NCI-H2081 treated with DMSO at 0.1 percent for 48 hours (cell line): ENCODE results near the gene WAPL.

ENCODE experiments used
- DNase-seq: peaks from one replicate; lab custom pipeline; 2025; lab: John Stamatoyannopoulos, UW

The WAPL gene

GRCh38 chr10:86524225-86524962, 2.8 kb upstream of the WAPL start:
- DNase-seq = no peak

GRCh38 chr10:86523348-86523747, 1.8 kb upstream of the WAPL start:
- no peak for DNase-seq

GRCh38 chr10:86522510-86522855, 891 bp upstream of the WAPL start:
- DNase-seq = no peak

GRCh38 chr10:86520871-86521677, 518 bp downstream of the WAPL start:
- DNase-seq = no peak

- no peak for DNase-seq
These were observed 2.8 kb downstream of the WAPL start for GRCh38 chr10:86518781-86519180.

- DNase-seq = no peak
These were observed 9.5 kb downstream of the WAPL start for GRCh38 chr10:86512137-86512536.

GRCh38 chr10:86511027-86511865, 10.3 kb downstream of the WAPL start:
- DNase-seq = no peak

- no peak for DNase-seq
These were observed 12.4 kb downstream of the WAPL start for GRCh38 chr10:86509145-86509544.

- DNase-seq = no peak
These were observed 13.4 kb downstream of the WAPL start for GRCh38 chr10:86508217-86508616.

- no peak for DNase-seq
These were observed 15.1 kb downstream of the WAPL start for GRCh38 chr10:86506499-86506898.

GRCh38 chr10:86506062-86506461, 15.5 kb downstream of the WAPL start:
- no peak for DNase-seq

- no peak for DNase-seq
These were observed 17.1 kb downstream of the WAPL start for GRCh38 chr10:86504510-86504909.

- no peak for DNase-seq
These were observed 20.7 kb downstream of the WAPL start for GRCh38 chr10:86500846-86501245.

GRCh38 chr10:86498598-86498997, 23.0 kb downstream of the WAPL start:
- DNase-seq = no peak

GRCh38 chr10:86497621-86498020, 24.0 kb downstream of the WAPL start:
- no peak for DNase-seq

GRCh38 chr10:86489960-86490612, 31.5 kb downstream of the WAPL start:
- DNase-seq = no peak

GRCh38 chr10:86489071-86489810, 32.4 kb downstream of the WAPL start:
- no peak for DNase-seq

GRCh38 chr10:86486856-86487255, 34.7 kb downstream of the WAPL start:
- no peak for DNase-seq

- DNase-seq = no peak
These were observed 37.9 kb downstream of the WAPL start for GRCh38 chr10:86483664-86484063.

- no peak for DNase-seq
These were observed 39.8 kb downstream of the WAPL start for GRCh38 chr10:86481761-86482160.

- DNase-seq = no peak
These were observed 41.0 kb downstream of the WAPL start for GRCh38 chr10:86480571-86480970.
